Activated naive CD8-positive, alpha-beta T cell (primary cell): ENCODE results near the gene CLDN4.
A peak's percentile ranks its signal among the peaks of the same experiment; 100 is the strongest.
"Not testable (repeated sequence)": the region's sequence is repeated elsewhere in the genome, so short reads cannot be mapped to it uniquely, and the experiment has no call there.

ENCODE experiments used
- H3K27ac Mint-ChIP-seq: one replicate; pipeline ENCODE4 v1.8.0; 2021; ENCODE audit warnings: mixed read lengths
- H3K27me3 Mint-ChIP-seq: one replicate; pipeline ENCODE4 v1.8.0; 2021; ENCODE audit warnings: mixed read lengths
- H3K36me3 Mint-ChIP-seq: one replicate; pipeline ENCODE4 v1.8.0; 2021; ENCODE audit warnings: mixed read lengths
- H3K4me1 Mint-ChIP-seq: one replicate; pipeline ENCODE4 v1.8.0; 2021; ENCODE audit warnings: low read depth, mixed read lengths
- H3K4me3 Mint-ChIP-seq: one replicate; pipeline ENCODE4 v1.8.0; 2021; ENCODE audit warnings: mild to moderate bottlenecking, mixed read lengths
- H3K9me3 Mint-ChIP-seq: one replicate; pipeline ENCODE4 v1.8.0; 2021; ENCODE audit warnings: low read depth, mixed read lengths

Gene CLDN4

GRCh38 chr7:73845701-73846195 lies 15.0 kb downstream of the CLDN4 start:
- H3K9me3 Mint-ChIP-seq, H3K4me3 Mint-ChIP-seq, H3K27ac Mint-ChIP-seq, H3K27me3 Mint-ChIP-seq, H3K36me3 Mint-ChIP-seq: not testable (repeated sequence)
- H3K4me1 Mint-ChIP-seq = peaks cover 12% of the 10 kb centered on the region

DNA sequence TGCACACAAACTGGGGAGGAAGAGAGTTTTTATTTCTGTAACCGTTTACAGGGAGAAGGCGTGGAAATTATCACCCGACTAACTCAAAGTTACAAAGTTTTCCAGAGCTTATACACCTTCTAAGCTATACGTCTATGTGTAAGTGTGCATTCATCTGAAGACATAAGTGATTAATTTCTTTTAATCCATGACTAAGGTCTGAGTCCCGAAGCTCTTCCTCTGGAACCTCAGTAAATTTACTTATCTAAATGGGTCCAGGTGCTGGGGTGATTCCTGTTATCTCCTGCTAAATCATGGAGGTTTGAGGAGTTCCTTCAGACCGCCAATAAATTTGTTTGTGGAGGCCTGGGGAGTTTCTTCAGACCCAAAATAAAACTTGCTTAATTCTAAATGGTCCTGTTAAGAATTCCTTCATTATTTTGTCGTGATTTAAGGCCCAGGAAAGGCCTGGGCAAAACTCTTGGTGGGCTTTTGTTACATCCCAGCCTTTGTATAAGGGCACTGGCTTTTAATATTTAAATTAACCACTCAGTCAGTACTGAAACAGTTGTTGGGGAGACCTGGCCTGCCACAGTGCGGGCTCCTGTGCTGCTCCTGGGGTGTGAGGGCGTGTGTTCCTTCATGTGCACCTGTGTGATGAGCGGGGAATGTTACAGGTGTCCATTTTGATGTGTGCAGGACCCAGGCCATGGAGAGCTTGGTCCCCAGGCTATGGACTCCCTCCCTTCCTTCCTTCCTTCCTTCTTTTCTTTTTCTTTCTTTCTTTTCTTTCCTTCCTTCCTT lies 17.3 kb downstream of the CLDN4 start:
- H3K4me3 Mint-ChIP-seq = no peak overlapping the region
- H3K4me1 Mint-ChIP-seq = peaks cover 20% of the 10 kb centered on the region
- H3K27ac Mint-ChIP-seq = no peak overlapping the region
- no peaks in the 10 kb centered on the region for H3K27me3 Mint-ChIP-seq
- no peaks in the 10 kb centered on the region for H3K36me3 Mint-ChIP-seq
- H3K9me3 Mint-ChIP-seq = no peaks in the 10 kb centered on the region

- H3K4me3 Mint-ChIP-seq = no peak overlapping the region
- no peaks in the 10 kb centered on the region for H3K9me3 Mint-ChIP-seq
- peak overlapping the region; percentile 83 for H3K27ac Mint-ChIP-seq
- no peaks in the 10 kb centered on the region for H3K36me3 Mint-ChIP-seq
- H3K4me1 Mint-ChIP-seq = peaks cover 16% of the 10 kb centered on the region
- peaks cover 2% of the 10 kb centered on the region for H3K27me3 Mint-ChIP-seq
These were observed 20.0 kb downstream of the CLDN4 start for GRCh38 chr7:73850781-73851207.

GRCh38 chr7:73851410-73852338 lies 20.9 kb downstream of the CLDN4 start:
- no peaks in the 10 kb centered on the region for H3K9me3 Mint-ChIP-seq
- H3K4me3 Mint-ChIP-seq = no peak overlapping the region
- H3K27ac Mint-ChIP-seq = peak overlapping the region; percentile 83
- H3K36me3 Mint-ChIP-seq = no peaks in the 10 kb centered on the region
- peaks cover 3% of the 10 kb centered on the region for H3K27me3 Mint-ChIP-seq
- peaks cover 16% of the 10 kb centered on the region for H3K4me1 Mint-ChIP-seq

GRCh38 chr7:73852500-73852899 lies 21.7 kb downstream of the CLDN4 start:
- Mint-ChIP-seq H3K27me3 (peaks cover 4% of the 10 kb centered on the region), H3K4me3 (no peak overlapping the region), H3K36me3 (no peaks in the 10 kb centered on the region), H3K4me1 (peaks cover 16% of the 10 kb centered on the region), H3K27ac (no peak overlapping the region), H3K9me3 (no peaks in the 10 kb centered on the region)

DNA sequence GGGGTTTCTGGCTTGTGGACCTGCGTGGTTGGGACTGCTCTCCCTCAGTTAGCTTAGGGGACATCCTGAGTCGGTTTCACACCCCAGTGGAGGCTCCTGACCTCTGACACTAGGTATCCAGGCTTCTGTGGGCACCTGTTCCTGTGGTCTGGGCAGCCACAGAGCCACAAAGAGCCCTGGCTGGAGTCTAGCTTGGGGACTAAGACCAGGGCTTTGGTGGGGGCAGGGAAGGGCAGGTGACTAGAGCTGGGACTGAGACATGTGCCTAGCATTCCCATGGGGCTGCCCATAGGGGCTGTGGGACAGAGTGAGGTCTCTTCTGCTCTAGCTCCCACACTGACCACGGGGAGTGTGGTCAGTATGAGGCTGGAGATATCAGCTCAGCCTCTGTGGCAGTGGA lies 26.1 kb downstream of the CLDN4 start:
- Mint-ChIP-seq H3K27ac (no peak overlapping the region), H3K4me1 (peaks cover 5% of the 10 kb centered on the region), H3K27me3 (peaks cover 8% of the 10 kb centered on the region), H3K9me3 (peaks cover 3% of the 10 kb centered on the region), H3K4me3 (no peak overlapping the region), H3K36me3 (peaks cover 3% of the 10 kb centered on the region)

GRCh38 chr7:73858807-73859206 lies 28.0 kb downstream of the CLDN4 start:
- peaks cover 5% of the 10 kb centered on the region for H3K4me1 Mint-ChIP-seq
- H3K27me3 Mint-ChIP-seq = peaks cover 6% of the 10 kb centered on the region
- H3K9me3 Mint-ChIP-seq = peaks cover 3% of the 10 kb centered on the region
- H3K27ac Mint-ChIP-seq = no peak overlapping the region
- no peak overlapping the region for H3K4me3 Mint-ChIP-seq
- H3K36me3 Mint-ChIP-seq = peaks cover 3% of the 10 kb centered on the region

DNA sequence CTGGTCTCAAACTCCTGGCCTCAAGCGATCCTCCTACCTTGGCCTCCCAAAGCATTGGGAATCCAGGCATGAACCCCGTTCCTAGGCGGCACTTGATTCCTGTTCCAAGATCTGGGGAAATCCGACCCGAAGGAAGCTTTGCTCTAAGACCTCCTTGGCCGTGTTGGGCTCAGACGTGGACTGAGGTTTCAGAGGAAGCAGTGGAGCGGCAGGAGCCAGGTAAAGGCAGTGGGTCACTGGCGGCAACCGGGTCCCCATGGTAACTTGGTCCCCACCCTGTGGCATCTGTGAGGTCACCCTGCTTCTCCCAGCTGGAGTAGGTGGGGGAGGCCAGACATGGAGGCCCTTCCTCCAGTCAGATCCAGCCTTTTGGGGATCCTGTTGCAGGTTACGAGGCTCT lies 30.1 kb downstream of the CLDN4 start, which contains the start of gene TMEM270:
TSS of gene TMEM270 (plus strand) at position 301 of the 400 bp plus-strand sequence. CDS start at position 337, 36 bp downstream.
- Mint-ChIP-seq H3K9me3 (peaks cover 3% of the 10 kb centered on the region), H3K4me1 (peaks cover 2% of the 10 kb centered on the region), H3K36me3 (peaks cover 3% of the 10 kb centered on the region), H3K4me3 (no peak within 1 kb of the TSS), H3K27me3 (peaks cover 6% of the 10 kb centered on the region), H3K27ac (no peak within 1 kb of the TSS)

DNA sequence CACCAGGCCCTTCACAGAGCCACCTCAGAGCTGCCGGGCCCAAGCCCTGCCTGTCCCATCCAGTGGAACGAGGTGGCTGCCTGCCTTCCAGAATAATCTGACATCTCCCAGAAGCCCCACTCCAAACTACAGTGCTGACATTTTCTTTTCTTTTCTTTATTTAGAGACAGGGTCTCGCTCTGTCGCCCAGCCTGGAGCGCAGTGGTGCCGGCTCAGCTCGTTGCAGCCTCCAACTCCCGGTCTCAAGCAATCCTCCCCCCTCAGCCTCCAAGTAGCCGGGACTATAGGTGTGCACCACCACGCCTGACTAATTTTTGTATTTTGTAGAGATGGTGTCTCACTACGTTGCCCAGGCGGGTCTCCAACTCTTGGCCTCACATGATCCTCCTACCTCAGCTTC lies 30.5 kb downstream of the CLDN4 start:
- H3K36me3 Mint-ChIP-seq = peaks cover 3% of the 10 kb centered on the region
- peaks cover 2% of the 10 kb centered on the region for H3K4me1 Mint-ChIP-seq
- H3K27ac Mint-ChIP-seq = no peak overlapping the region
- peaks cover 3% of the 10 kb centered on the region for H3K9me3 Mint-ChIP-seq
- peaks cover 6% of the 10 kb centered on the region for H3K27me3 Mint-ChIP-seq
- H3K4me3 Mint-ChIP-seq = no peak overlapping the region

DNA sequence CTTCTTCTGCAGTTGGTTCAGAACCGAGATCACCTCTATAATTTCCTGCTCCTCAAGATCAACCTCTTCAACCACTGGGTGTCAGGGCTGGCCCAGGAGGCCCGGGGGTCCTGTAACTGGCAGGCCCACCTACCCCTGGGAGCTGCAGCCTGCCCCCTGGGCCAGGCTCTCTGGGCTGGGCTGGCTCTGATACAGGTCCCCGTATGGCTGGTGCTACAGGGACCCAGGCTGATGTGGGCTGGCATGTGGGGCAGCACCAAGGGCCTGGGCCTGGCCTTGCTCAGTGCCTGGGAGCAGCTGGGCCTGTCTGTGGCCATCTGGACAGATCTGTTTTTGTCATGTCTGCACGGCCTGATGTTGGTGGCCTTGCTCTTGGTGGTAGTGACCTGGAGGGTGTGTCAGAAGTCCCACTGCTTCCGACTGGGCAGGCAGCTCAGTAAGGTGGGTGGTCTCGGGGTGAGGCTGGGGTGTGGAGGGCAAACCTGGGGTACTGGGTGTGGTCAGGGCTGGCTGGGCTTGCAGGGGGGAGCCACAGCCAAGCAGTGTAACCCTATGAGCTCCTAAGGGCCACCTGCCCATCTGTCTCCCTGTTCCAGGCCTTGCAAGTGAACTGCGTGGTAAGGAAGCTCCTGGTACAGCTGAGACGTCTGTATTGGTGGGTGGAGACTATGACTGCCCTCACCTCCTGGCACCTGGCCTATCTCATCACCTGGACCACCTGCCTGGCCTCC lies 34.4 kb downstream of the CLDN4 start:
- Mint-ChIP-seq H3K36me3 (no peaks in the 10 kb centered on the region), H3K27me3 (no peaks in the 10 kb centered on the region), H3K4me1 (no peaks in the 10 kb centered on the region), H3K9me3 (no peaks in the 10 kb centered on the region), H3K4me3 (no peak overlapping the region), H3K27ac (no peak overlapping the region)

- no peaks in the 10 kb centered on the region for H3K4me1 Mint-ChIP-seq
- H3K9me3 Mint-ChIP-seq = no peaks in the 10 kb centered on the region
- H3K36me3 Mint-ChIP-seq = no peaks in the 10 kb centered on the region
- H3K27ac Mint-ChIP-seq = no peak overlapping the region
- H3K27me3 Mint-ChIP-seq = no peaks in the 10 kb centered on the region
- no peak overlapping the region for H3K4me3 Mint-ChIP-seq
These were observed 35.1 kb downstream of the CLDN4 start for GRCh38 chr7:73865738-73866445.

DNA sequence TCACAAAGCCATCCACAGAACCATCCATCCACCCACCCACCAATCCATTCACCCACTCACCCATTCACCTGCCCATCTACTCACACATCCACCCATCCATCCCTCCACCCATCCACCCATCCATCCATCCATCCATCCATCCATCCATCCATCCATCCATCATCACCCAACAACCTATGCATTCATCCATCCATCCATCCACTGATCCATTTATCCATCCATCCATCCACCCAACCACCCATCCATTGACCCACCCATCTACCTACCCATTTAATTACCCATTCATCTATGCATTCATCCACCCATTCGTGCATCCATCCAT lies 35.6 kb downstream of the CLDN4 start:
- H3K27me3 Mint-ChIP-seq = no peaks in the 10 kb centered on the region
- H3K27ac Mint-ChIP-seq = no peak overlapping the region
- no peak overlapping the region for H3K4me3 Mint-ChIP-seq
- H3K9me3 Mint-ChIP-seq = no peaks in the 10 kb centered on the region
- H3K36me3 Mint-ChIP-seq = no peaks in the 10 kb centered on the region
- no peaks in the 10 kb centered on the region for H3K4me1 Mint-ChIP-seq

- no peaks in the 10 kb centered on the region for H3K4me1 Mint-ChIP-seq
- H3K4me3 Mint-ChIP-seq = no peak overlapping the region
- H3K9me3 Mint-ChIP-seq = no peaks in the 10 kb centered on the region
- H3K27ac Mint-ChIP-seq = no peak overlapping the region
- H3K36me3 Mint-ChIP-seq = no peaks in the 10 kb centered on the region
- no peaks in the 10 kb centered on the region for H3K27me3 Mint-ChIP-seq
These were observed 38.4 kb downstream of the CLDN4 start for GRCh38 chr7:73869011-73869798.
